ENCODE data around the gene CPS1.

Gene CPS1

DNA sequence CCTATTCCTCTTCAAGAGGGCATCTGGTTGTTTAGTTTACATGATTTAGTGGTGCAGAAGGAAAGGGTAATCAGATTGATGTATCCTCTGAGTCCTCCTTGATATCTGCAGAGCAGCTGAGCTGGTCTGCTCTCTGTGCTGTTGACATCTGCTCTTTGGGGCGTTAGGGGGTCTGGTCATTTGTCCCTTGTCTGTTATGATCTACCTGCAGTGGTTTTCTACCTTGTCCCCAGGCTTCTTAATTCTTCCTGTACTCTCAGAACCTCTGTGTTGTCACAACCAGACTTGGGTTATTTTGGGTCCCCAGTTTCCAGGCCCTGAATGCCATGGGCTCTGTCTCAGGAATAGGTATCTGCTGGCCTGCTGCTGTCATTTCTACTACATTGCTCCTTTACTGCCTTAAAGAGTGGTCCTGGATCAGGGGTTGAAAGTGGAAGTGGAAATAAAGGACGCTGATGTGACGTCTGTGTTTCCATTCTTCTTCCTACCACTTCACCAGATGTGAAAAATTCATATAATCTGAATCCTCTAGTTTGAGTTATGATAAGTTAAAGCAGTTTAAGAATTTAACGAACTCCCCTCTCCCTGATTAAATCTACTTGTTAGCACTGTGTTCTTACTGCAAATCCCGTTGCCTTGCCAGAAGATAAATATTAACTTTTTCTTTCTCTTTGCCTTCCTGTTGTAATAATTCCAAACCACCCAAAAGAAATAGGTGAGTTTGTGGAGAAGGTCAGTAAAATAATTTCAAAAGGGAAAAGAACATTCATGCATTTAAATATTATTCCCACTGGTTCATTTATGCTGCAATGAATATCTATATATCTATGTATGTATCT lies 16.6 kb upstream of the CPS1 start:
- H3K9me3 ChIP-seq (ENCODE audit: control insufficient read depth, insufficient read depth, low read length) = no peaks in the 10 kb centered on the region
- no peaks in the 10 kb centered on the region for H3K36me3 ChIP-seq (ENCODE audit: insufficient read depth, low read length)
- H3K4me1 ChIP-seq (ENCODE audit: insufficient read depth, low read length) = peaks cover 11% of the 10 kb centered on the region
- no peak overlapping the region for H3K9ac ChIP-seq (ENCODE audit: low read depth, low read length)

DNA sequence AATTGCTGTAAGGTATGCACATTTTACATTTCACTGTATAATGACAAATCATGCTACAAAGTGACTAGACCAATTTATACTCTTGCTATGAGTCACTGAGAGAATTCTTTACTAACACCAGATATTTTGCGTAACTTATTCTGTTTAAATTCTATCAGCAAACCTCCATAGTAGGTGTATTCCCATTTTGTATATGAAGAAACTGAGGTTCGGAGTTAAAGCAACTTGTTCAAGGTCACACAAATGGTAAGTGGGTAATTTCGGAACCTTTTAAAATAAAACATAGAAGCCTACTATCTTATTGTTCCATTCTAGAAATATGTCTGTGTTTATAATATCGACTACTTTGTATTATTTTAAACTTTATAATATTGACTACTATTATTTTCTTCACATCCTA lies 15.9 kb upstream of the CPS1 start:
- peaks cover 4% of the 10 kb centered on the region for H3K4me1 ChIP-seq (ENCODE audit: insufficient read depth, low read length)
- H3K9ac ChIP-seq (ENCODE audit: low read depth, low read length) = no peak overlapping the region
- H3K36me3 ChIP-seq (ENCODE audit: insufficient read depth, low read length) = no peaks in the 10 kb centered on the region
- H3K9me3 ChIP-seq (ENCODE audit: control insufficient read depth, insufficient read depth, low read length) = no peaks in the 10 kb centered on the region

DNA sequence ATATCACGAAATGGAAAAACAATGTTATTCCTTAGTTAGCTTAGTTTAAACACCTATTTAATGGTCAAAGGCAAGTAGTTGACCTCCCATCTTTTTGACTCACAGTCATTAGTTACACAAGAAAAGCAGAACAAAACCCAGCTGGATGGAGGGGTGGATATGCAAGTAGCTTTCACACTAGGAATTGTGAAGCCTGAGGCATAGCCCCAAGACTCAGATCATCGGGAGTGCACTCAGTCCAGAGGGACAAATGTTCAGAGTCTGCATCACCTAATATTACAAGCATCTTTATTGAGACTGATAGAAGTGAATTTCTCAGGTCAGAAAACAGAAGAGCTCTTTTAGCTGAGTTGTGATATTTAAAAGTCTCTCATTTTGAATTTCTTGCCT lies 15.5 kb upstream of the CPS1 start:
- Histone ChIP-seq H3K9ac (ENCODE audit: low read depth, low read length) (no peak overlapping the region), H3K36me3 (ENCODE audit: insufficient read depth, low read length) (no peaks in the 10 kb centered on the region), H3K4me1 (ENCODE audit: insufficient read depth, low read length) (peaks cover 4% of the 10 kb centered on the region), H3K9me3 (ENCODE audit: control insufficient read depth, insufficient read depth, low read length) (no peaks in the 10 kb centered on the region)

DNA sequence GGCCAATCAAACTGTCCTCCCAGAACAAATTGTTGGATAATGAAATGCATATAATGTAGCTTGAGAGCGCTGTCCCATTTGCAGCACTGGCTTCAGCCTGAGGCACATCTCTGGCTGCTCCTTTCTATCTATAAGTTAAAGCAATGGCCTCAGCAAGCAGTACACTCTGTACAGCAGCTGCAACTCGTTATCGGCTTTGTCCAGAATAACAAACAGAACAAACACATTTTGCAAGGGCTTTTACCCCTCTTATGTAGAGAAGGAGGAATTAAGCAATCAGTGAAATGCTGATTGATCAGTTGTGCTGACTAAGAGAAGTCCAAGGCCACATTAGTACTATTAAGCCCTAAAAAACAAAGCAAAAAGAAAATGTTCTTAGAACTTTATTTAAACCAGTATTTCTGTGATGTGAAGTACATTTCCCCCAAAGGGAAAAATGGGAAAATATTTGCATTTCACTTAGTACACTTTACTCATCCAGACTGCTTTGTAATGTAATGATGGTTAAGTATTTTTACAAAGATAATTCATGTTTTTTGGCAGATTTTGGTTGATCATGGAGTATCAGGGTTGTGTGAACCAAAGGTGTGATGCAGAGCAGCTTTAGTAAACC lies 15.0 kb upstream of the CPS1 start:
- Histone ChIP-seq H3K4me1 (ENCODE audit: insufficient read depth, low read length) (peaks cover 4% of the 10 kb centered on the region), H3K9ac (ENCODE audit: low read depth, low read length) (no peak overlapping the region)

DNA sequence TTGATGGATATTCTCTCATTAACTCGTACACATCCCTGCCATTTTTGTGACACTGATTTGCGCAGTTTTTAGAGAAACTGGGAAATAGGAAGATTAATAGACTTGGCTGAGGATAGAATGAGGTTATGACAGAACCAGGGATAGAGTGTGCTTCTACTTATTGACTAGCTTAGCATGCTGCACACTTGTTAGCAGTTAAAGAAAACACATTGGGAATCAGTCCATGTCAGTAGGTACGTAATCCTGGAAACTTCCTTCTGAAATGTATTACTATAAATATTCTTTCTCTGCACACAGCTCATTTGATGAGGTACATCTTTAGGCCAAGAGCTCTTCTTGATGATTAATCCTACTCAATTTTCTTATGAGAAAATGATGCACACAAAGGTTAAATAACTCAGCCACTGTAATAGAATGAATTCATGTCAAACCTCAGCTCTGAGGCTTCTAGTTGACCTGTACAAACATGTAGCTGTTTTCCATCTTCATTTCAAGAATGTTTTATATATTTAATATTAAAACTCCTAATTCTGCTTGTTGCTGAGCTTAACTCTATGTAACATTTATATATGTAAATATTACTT lies 12.3 kb upstream of the CPS1 start:
- H3K9me3 ChIP-seq (ENCODE audit: control insufficient read depth, insufficient read depth, low read length) = no peaks in the 10 kb centered on the region
- no peak overlapping the region for H3K9ac ChIP-seq (ENCODE audit: low read depth, low read length)
- H3K36me3 ChIP-seq (ENCODE audit: insufficient read depth, low read length) = no peaks in the 10 kb centered on the region
- peaks cover 4% of the 10 kb centered on the region for H3K4me1 ChIP-seq (ENCODE audit: insufficient read depth, low read length)

More for the DNA sequence above, 15.0 kb upstream of the CPS1 start:
- H3K36me3 ChIP-seq (ENCODE audit: insufficient read depth, low read length) = no peaks in the 10 kb centered on the region
- no peaks in the 10 kb centered on the region for H3K9me3 ChIP-seq (ENCODE audit: control insufficient read depth, insufficient read depth, low read length)

DNA sequence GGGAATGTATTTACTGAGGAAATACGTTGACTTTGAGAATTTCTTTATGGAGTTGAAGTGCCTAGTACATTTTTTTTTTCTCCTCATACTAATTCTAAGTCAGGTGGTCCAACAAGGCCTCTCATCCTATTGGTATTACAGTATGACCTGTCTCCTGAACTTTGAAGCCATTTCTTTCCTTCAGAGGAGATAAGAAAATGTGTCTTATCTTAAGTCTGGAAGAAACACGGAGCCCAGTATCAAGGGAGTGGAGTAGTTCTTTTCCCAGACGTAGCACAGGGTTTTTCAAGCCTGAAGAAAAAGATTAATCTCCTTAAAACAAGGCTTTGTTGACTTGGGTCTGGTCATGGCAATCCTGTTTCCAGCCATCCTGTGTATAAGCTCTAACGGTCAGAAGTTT lies 11.6 kb upstream of the CPS1 start:
- Histone ChIP-seq H3K4me1 (ENCODE audit: insufficient read depth, low read length) (no peaks in the 10 kb centered on the region; the same call in none of the 2 replicates), H3K36me3 (ENCODE audit: insufficient read depth, low read length) (no peaks in the 10 kb centered on the region), H3K9me3 (ENCODE audit: control insufficient read depth, insufficient read depth, low read length) (no peaks in the 10 kb centered on the region), H3K9ac (ENCODE audit: low read depth, low read length) (no peak overlapping the region)

DNA sequence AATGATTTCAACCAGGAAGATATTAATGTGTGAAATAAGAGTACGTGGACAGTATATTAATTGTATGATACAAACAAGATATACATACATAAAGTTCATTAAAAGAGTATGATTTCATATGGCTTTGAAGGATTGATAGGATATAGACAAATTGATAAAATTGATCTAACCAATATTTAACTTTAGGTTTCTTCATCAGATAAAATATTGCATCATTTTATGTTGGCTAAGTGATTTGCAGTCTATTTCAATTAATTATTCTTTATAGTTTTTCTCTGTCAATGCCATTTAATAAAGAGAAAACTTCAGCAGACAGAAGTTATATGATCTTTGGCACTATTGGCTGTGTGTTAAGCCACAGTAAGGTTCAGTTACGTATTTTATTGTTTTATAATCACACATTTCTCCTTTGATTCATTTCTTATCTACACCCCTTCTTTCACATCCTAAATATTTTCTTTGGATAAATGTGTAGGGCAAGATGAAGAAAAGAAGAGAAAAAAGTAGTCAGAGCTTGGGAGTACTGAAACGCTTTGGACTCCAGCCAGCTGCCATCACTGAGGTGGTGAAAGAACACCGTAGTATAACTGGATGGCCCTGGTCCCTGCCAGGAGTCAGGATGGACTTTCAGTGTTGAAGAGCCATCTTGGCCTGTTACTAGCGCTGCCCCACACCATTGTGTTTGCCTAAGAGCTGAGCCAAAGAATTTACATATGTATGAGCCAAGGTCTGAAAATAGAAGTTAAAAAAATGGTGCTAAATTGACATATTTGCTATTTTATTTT lies 9.8 kb upstream of the CPS1 start:
- Histone ChIP-seq H3K4me1 (ENCODE audit: insufficient read depth, low read length) (no peaks in the 10 kb centered on the region; the same call in 1 of the 2 replicates), H3K9ac (ENCODE audit: low read depth, low read length) (no peak overlapping the region)

DNA sequence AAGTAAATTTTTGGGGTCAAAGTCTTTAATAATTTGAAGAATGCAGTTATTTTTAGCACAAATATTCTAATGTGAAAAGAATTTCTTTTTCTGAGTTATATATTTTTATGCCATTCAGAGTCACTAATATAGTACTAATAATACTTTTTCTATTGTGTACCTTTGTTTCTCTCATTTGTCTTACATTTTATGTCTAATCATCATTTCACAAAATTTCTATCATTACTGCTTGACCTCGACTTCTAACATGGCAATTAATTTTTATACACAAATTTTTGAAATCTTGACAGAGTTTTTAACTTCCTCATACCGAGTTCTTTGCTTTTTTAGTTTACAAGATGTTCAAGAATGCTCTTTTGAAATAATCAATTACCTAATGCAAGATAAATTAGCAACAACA lies 8.4 kb upstream of the CPS1 start:
- Histone ChIP-seq H3K4me1 (ENCODE audit: insufficient read depth, low read length) (no peaks in the 10 kb centered on the region; the same call in 1 of the 2 replicates), H3K9me3 (ENCODE audit: control insufficient read depth, insufficient read depth, low read length) (no peaks in the 10 kb centered on the region), H3K36me3 (ENCODE audit: insufficient read depth, low read length) (no peaks in the 10 kb centered on the region), H3K9ac (ENCODE audit: low read depth, low read length) (no peak overlapping the region)

More for the DNA sequence above, 9.8 kb upstream of the CPS1 start:
- Histone ChIP-seq H3K36me3 (ENCODE audit: insufficient read depth, low read length) (no peaks in the 10 kb centered on the region), H3K9me3 (ENCODE audit: control insufficient read depth, insufficient read depth, low read length) (no peaks in the 10 kb centered on the region)

DNA sequence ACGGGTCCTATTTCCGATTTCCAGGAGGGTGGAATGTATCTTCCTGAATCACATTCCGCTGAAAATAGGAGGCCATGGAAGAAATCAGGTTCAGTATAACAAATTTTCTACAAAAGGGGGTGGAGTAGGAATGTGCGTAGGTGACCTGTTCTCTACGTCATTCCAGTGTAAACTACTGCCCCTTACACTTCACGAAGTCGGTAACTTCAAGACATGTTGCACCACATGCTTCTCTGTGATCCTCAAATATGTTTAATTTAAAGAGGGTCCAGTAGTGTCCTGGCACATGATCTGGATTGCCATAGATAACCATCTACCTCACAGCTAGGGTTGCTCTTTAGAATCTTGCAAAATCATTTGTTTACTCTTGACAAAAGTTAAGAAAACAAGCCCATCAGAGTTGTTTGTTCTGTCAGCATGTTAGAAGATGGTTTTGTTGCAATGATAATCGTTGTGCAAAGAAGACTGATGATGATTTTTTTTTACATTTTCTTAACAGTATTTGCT lies 7.5 kb upstream of the CPS1 start:
- H3K4me1 ChIP-seq (ENCODE audit: insufficient read depth, low read length) = no peaks in the 10 kb centered on the region; the same call in 1 of the 2 replicates
- no peak overlapping the region for H3K9ac ChIP-seq (ENCODE audit: low read depth, low read length)
- no peaks in the 10 kb centered on the region for H3K9me3 ChIP-seq (ENCODE audit: control insufficient read depth, insufficient read depth, low read length)
- H3K36me3 ChIP-seq (ENCODE audit: insufficient read depth, low read length) = no peaks in the 10 kb centered on the region

DNA sequence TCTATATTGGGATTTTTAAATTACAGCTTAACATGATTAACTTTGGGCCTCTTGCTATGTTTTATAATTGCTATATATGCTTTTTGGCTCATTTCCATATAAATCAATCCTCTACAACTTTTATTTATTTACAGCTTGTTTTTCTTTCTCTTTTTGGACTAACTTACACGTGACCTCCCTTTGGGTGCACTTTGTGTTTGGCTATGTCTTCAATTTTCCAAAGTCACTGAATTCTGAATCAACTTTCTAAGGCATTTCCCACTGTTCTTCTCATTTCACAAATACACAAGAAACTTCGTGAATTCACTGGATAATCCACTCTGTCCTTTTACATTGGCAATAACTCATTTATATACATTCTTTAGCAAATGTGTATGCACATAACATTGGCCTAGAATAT lies 5.4 kb upstream of the CPS1 start:
- Histone ChIP-seq H3K36me3 (ENCODE audit: insufficient read depth, low read length) (no peaks in the 10 kb centered on the region), H3K9me3 (ENCODE audit: control insufficient read depth, insufficient read depth, low read length) (no peaks in the 10 kb centered on the region), H3K9ac (ENCODE audit: low read depth, low read length) (no peak overlapping the region), H3K4me1 (ENCODE audit: insufficient read depth, low read length) (peaks cover under 1% of the 10 kb centered on the region; the same call in 1 of the 2 replicates)

DNA sequence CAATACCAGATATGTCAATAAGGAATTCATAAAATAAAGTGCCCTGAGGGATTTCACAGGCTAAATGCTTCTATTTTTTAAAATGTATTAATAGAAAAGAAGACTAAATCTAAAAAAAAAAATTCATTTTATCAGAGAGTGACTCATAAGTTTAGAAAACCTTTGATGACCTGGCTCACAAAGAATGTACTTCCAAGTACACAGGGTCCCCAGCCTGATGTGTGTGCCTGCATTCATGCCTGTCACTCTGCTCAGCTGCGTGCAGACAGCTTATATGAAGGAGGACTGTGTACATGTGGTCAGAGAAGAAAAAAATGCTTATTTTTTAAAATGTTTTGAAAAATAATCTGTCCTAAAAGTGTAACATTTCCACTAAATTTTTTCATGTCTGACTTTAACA lies 3.0 kb upstream of the CPS1 start:
- peaks cover 11% of the 10 kb centered on the region; the same call in 1 of the 2 replicates for H3K4me1 ChIP-seq (ENCODE audit: insufficient read depth, low read length)

DNA sequence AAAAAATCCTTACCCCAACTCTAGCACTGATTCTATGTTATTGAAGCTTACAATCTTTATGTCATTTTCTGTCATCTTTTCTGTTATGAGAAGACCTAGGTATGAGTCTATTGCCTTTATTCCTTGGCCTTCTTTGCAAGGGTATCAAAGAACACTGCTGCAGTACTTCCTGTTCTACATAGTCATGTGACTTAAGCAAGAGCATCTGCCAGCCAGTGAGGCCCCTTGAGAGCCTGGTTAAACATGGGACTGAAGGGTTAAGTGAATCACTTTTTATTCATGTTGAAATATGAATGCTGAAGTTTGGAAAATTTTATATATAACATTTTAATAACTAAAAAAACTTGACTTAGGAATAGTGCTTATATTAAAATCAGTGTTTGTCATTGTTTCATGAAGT lies 844 bp upstream of the CPS1 start:
- Histone ChIP-seq H3K36me3 (ENCODE audit: insufficient read depth, low read length) (no peaks in the 10 kb centered on the region), H3K9ac (ENCODE audit: low read depth, low read length) (no peak overlapping the region), H3K9me3 (ENCODE audit: control insufficient read depth, insufficient read depth, low read length) (no peaks in the 10 kb centered on the region), H3K4me1 (ENCODE audit: insufficient read depth, low read length) (peaks cover 11% of the 10 kb centered on the region; the same call in 1 of the 2 replicates)

More for the DNA sequence above, 3.0 kb upstream of the CPS1 start:
- no peaks in the 10 kb centered on the region for H3K36me3 ChIP-seq (ENCODE audit: insufficient read depth, low read length)
- H3K9me3 ChIP-seq (ENCODE audit: control insufficient read depth, insufficient read depth, low read length) = no peaks in the 10 kb centered on the region
- no peak overlapping the region for H3K9ac ChIP-seq (ENCODE audit: low read depth, low read length)

DNA sequence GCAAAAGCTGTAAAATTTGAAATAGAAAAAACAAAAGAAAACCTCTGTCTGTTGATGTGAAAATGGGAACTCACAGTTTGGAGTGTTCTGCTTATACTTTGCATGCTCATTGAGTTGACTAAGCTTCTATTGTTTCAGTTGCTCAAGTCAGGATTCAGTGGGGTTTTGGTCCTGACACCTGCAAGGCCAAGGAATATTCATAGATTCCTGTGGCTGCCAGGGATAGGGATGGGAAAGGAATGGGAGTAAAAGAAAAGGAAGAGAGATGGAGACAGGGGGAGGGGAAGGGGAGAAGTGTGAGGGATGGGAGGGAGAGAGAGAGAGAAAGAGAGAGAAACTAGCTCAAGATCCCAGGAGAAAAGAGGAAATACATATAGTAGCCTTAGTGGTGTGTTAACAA lies 1.3 kb downstream of the CPS1 start:
- no peak overlapping the region for H3K9ac ChIP-seq (ENCODE audit: low read depth, low read length)
- no peaks in the 10 kb centered on the region for H3K36me3 ChIP-seq (ENCODE audit: insufficient read depth, low read length)
- H3K9me3 ChIP-seq (ENCODE audit: control insufficient read depth, insufficient read depth, low read length) = no peaks in the 10 kb centered on the region
- H3K4me1 ChIP-seq (ENCODE audit: insufficient read depth, low read length) = peaks cover 14% of the 10 kb centered on the region; the same call in 1 of the 2 replicates

DNA sequence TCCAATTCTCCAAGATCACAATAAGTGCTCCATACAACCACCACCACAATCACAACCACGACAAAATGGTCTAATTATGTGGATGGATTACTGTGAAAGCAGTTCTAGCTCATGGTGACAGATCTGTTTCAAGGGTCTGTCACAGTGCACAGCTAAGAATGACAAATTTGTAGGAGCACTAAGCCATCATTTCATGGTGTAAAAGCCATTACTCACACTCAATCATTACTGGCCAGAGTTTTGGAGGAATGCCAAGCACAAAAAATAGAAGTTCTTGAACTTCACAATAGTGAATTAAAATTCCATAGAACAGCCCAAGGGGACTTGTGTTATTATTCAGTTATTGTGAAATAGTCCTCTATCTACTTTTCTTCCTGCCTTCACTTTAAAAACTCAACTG lies 2.3 kb downstream of the CPS1 start:
- Histone ChIP-seq H3K9me3 (ENCODE audit: control insufficient read depth, insufficient read depth, low read length) (no peaks in the 10 kb centered on the region), H3K9ac (ENCODE audit: low read depth, low read length) (no peak overlapping the region), H3K4me1 (ENCODE audit: insufficient read depth, low read length) (peaks cover 14% of the 10 kb centered on the region; the same call in 1 of the 2 replicates), H3K36me3 (ENCODE audit: insufficient read depth, low read length) (no peaks in the 10 kb centered on the region)
